Sigmoid colon (tissue), 4 donors: ENCODE data around the gene MALL.
"Not testable (repeated sequence)": the region's sequence is repeated elsewhere in the genome, so short reads cannot be mapped to it uniquely, and the experiment has no call there.

Experiments used
- EP300 ChIP-seq, 4 donors: sonication (generic); formaldehyde crosslinking; IDR thresholded peaks; one replicate each; pipeline ENCODE4 v1.6.1; 2017; ENCODE audit warnings: antibody characterized with exemption in 4 of 4
- POLR2A ChIP-seq, 2 donors: fragments of 450-650 bp; IDR thresholded peaks; one replicate each; pipeline ENCODE4 v1.6.1; 2016; ENCODE audit warnings: antibody characterized with exemption in 2 of 2, mild to moderate bottlenecking in 2 of 2, moderate library complexity in 2 of 2
- TF ChIP-seq, protein P1 (sequence below), 4 experiments: fragments of 450-650 bp in 3 of 4; fragments of 200-600 bp in 1 of 4; IDR thresholded peaks; one replicate each; pipeline ENCODE4 v1.5.1; 2016 to 2019; ENCODE audit warnings: antibody characterized with exemption in 4 of 4, mild to moderate bottlenecking in 3 of 4, moderate library complexity in 2 of 4

DNA sequence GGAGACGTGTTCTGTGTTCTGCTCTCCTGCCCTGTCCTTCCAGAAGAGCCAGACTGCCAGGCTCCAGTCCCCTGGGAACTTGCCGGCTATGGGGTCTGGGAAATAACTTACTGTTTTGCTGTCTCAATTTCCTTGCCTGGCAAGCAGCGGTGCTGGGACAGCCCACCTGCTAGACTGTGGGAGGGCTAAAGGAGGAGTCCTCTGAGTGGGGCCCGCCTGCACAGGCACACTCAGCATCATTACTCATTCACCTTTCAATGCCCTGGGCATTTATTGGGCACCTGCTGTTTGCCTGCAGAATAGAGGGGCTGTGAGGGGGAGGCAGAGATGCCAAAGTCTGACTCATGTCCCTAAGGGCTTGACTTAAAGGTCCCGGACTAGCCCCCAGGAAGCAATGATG lies 65.4 kb downstream of the MALL start:
- TF ChIP-seq EP300, POLR2A (IDR thresholded peaks at IDR 0.05): not testable (repeated sequence)
- TF ChIP-seq, protein P1, sequence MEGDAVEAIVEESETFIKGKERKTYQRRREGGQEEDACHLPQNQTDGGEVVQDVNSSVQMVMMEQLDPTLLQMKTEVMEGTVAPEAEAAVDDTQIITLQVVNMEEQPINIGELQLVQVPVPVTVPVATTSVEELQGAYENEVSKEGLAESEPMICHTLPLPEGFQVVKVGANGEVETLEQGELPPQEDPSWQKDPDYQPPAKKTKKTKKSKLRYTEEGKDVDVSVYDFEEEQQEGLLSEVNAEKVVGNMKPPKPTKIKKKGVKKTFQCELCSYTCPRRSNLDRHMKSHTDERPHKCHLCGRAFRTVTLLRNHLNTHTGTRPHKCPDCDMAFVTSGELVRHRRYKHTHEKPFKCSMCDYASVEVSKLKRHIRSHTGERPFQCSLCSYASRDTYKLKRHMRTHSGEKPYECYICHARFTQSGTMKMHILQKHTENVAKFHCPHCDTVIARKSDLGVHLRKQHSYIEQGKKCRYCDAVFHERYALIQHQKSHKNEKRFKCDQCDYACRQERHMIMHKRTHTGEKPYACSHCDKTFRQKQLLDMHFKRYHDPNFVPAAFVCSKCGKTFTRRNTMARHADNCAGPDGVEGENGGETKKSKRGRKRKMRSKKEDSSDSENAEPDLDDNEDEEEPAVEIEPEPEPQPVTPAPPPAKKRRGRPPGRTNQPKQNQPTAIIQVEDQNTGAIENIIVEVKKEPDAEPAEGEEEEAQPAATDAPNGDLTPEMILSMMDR (IDR thresholded peaks at IDR 0.05) = not testable (repeated sequence)
